PFSK-1 (cell line): ENCODE results near the gene ADORA2B.

Experiments
- FOXP2 ChIP-seq: optimal IDR thresholded peaks from 2 replicates; pipeline ENCODE3; 2011; ENCODE audit warnings: borderline replicate concordance, control low read depth, inconsistent platforms; ENCODE audit not compliant: insufficient read depth; ENCODE audit errors: extremely low read length, extremely low read depth
- POLR2AphosphoS5 ChIP-seq: IDR thresholded peaks from 2 replicates; pipeline ENCODE4 v1.6.1; 2012; ENCODE audit warnings: low read depth, mild to moderate bottlenecking, control low read depth, low read length, moderate library complexity
- REST ChIP-seq, 2 experiments: IDR thresholded peaks; 2 replicates each; pipeline versions ENCODE4 v1.6.1 to v1.8.0; 2011 to 2012; ENCODE audit warnings: low read depth in 2 of 2, low read length in 2 of 2, control low read depth in 1 of 2, inconsistent platforms in 1 of 2, mild to moderate bottlenecking in 1 of 2, moderate library complexity in 1 of 2; ENCODE audit not compliant: insufficient read depth in 1 of 2
- SIN3A ChIP-seq: IDR thresholded peaks from 2 replicates; pipeline ENCODE4 v1.6.1; 2012; ENCODE audit warnings: mild to moderate bottlenecking, low read length, moderate library complexity, borderline replicate concordance; ENCODE audit not compliant: insufficient read depth
- TAF1 ChIP-seq: IDR thresholded peaks from 2 replicates; pipeline ENCODE4 v1.6.1; 2012; ENCODE audit warnings: low read length, control low read depth, borderline replicate concordance; ENCODE audit not compliant: insufficient read depth

The ADORA2B gene

GRCh38 chr17:15952916-15953790, 8.2 kb downstream of the ADORA2B start:
- no peak for TF ChIP-seq TAF1

- TF ChIP-seq TAF1 (no peak), FOXP2 (no peak), REST (IDR thresholded peaks at IDR 0.05; ENCODE audit: insufficient read depth in 1 of 2, low read depth in 2 of 2, low read length in 2 of 2) (no peak), POLR2AphosphoS5 (no peak), SIN3A (no peak)
These were observed 9.3 kb downstream of the ADORA2B start for GRCh38 chr17:15954222-15954621.

GRCh38 chr17:15955793-15956541, 11.0 kb downstream of the ADORA2B start:
- TF ChIP-seq REST (IDR thresholded peaks at IDR 0.05; ENCODE audit: insufficient read depth in 1 of 2, low read depth in 2 of 2, low read length in 2 of 2) (no peak), TAF1 (no peak), SIN3A (no peak), FOXP2 (no peak), POLR2AphosphoS5 (no peak)

- TF ChIP-seq SIN3A (no peak), POLR2AphosphoS5 (no peak), FOXP2 (no peak), REST (IDR thresholded peaks at IDR 0.05; ENCODE audit: insufficient read depth in 1 of 2, low read depth in 2 of 2, low read length in 2 of 2) (no peak), TAF1 (no peak)
These were observed 12.3 kb downstream of the ADORA2B start for GRCh38 chr17:15957206-15957605.

- TF ChIP-seq FOXP2 (no peak), REST (IDR thresholded peaks at IDR 0.05; ENCODE audit: insufficient read depth in 1 of 2, low read depth in 2 of 2, low read length in 2 of 2) (no peak), POLR2AphosphoS5 (no peak), TAF1 (no peak), SIN3A (no peak)
These were observed 12.8 kb downstream of the ADORA2B start for GRCh38 chr17:15957608-15958307.
